ENCODE data around the gene RBFOX1.

DNA sequence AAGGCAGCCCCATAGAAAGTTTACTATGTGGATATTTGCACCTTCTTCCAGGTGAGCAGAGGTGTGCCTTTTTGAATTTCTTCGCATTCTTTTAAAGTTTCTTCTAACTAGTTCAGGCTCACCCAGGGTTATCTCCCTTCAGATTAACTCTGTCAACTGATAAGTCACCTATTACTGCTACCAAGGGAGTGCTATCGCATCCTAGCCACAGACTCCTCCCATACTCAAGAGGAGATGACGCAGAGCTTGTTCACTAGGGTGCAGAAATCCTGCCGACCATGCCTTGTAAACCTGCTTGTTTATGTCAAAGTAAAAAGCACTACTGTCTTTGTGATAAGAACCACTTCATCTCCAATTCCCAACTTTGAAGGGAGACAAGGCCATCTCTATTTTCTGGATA is 390.1 kb downstream of the RBFOX1 start:
- TF ChIP-seq CTCF (IDR thresholded peaks at IDR 0.05 in 2 of 3, conservative IDR thresholded peaks at IDR 0.05 in 1 of 3; ENCODE audit: control insufficient read depth in 2 of 3, extremely low read depth in 1 of 3, insufficient read depth in 1 of 3, low read depth in 3 of 3, low read length in 3 of 3) = no peak
- TF ChIP-seq, protein P1, sequence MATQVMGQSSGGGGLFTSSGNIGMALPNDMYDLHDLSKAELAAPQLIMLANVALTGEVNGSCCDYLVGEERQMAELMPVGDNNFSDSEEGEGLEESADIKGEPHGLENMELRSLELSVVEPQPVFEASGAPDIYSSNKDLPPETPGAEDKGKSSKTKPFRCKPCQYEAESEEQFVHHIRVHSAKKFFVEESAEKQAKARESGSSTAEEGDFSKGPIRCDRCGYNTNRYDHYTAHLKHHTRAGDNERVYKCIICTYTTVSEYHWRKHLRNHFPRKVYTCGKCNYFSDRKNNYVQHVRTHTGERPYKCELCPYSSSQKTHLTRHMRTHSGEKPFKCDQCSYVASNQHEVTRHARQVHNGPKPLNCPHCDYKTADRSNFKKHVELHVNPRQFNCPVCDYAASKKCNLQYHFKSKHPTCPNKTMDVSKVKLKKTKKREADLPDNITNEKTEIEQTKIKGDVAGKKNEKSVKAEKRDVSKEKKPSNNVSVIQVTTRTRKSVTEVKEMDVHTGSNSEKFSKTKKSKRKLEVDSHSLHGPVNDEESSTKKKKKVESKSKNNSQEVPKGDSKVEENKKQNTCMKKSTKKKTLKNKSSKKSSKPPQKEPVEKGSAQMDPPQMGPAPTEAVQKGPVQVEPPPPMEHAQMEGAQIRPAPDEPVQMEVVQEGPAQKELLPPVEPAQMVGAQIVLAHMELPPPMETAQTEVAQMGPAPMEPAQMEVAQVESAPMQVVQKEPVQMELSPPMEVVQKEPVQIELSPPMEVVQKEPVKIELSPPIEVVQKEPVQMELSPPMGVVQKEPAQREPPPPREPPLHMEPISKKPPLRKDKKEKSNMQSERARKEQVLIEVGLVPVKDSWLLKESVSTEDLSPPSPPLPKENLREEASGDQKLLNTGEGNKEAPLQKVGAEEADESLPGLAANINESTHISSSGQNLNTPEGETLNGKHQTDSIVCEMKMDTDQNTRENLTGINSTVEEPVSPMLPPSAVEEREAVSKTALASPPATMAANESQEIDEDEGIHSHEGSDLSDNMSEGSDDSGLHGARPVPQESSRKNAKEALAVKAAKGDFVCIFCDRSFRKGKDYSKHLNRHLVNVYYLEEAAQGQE (IDR thresholded peaks at IDR 0.05; ENCODE audit: low read depth, low read length) = no peak
- no peak for TF ChIP-seq CEBPB (IDR thresholded peaks at IDR 0.05; ENCODE audit: borderline replicate concordance in 1 of 2, low read depth in 2 of 2, low read length in 2 of 2)
- no peak for TF ChIP-seq SMAD5 (IDR thresholded peaks at IDR 0.05; ENCODE audit: low read depth)
- TF ChIP-seq SPI1 (IDR thresholded peaks at IDR 0.05; ENCODE audit: borderline replicate concordance, insufficient read depth, low read depth, low read length) = no peak
- TF ChIP-seq RAD21 (IDR thresholded peaks at IDR 0.05; ENCODE audit: insufficient read depth, low read depth, low read length) = no peak
- TF ChIP-seq, protein P2, sequence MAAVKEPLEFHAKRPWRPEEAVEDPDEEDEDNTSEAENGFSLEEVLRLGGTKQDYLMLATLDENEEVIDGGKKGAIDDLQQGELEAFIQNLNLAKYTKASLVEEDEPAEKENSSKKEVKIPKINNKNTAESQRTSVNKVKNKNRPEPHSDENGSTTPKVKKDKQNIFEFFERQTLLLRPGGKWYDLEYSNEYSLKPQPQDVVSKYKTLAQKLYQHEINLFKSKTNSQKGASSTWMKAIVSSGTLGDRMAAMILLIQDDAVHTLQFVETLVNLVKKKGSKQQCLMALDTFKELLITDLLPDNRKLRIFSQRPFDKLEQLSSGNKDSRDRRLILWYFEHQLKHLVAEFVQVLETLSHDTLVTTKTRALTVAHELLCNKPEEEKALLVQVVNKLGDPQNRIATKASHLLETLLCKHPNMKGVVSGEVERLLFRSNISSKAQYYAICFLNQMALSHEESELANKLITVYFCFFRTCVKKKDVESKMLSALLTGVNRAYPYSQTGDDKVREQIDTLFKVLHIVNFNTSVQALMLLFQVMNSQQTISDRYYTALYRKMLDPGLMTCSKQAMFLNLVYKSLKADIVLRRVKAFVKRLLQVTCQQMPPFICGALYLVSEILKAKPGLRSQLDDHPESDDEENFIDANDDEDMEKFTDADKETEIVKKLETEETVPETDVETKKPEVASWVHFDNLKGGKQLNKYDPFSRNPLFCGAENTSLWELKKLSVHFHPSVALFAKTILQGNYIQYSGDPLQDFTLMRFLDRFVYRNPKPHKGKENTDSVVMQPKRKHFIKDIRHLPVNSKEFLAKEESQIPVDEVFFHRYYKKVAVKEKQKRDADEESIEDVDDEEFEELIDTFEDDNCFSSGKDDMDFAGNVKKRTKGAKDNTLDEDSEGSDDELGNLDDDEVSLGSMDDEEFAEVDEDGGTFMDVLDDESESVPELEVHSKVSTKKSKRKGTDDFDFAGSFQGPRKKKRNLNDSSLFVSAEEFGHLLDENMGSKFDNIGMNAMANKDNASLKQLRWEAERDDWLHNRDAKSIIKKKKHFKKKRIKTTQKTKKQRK (IDR thresholded peaks at IDR 0.05; ENCODE audit: low read depth, low read length) = no peak
- no peak for TF ChIP-seq TCF7 (IDR thresholded peaks at IDR 0.05; ENCODE audit: borderline replicate concordance)
- no peak for TF ChIP-seq LARP7 (IDR thresholded peaks at IDR 0.05)
- no peak for TF ChIP-seq ZBED1 (IDR thresholded peaks at IDR 0.05; ENCODE audit: borderline replicate concordance)
- TF ChIP-seq ATF3 (IDR thresholded peaks at IDR 0.05; ENCODE audit: borderline replicate concordance, extremely low read depth, low read depth, low read length) = no peak

Measured in GM12878 (cell line).